Muscle layer of duodenum (tissue), 2 donors: ENCODE data around the gene MMP21.

ENCODE experiments used
- H3K27ac ChIP-seq: one replicate; pipeline ENCODE4 v1.7.0; 2013; ENCODE audit warnings: mild to moderate bottlenecking, low read length
- H3K27me3 ChIP-seq: one replicate; pipeline ENCODE4 v1.7.0; 2013; ENCODE audit warnings: low read depth, mild to moderate bottlenecking, control low read depth, low read length
- H3K36me3 ChIP-seq, 2 donors: one replicate each; pipeline ENCODE4 v1.7.0; 2013; ENCODE audit warnings: low read length in 2 of 2, control low read depth in 1 of 2, mild to moderate bottlenecking in 1 of 2; ENCODE audit not compliant: insufficient read depth in 2 of 2, control insufficient read depth in 1 of 2
- H3K4me1 ChIP-seq, 2 donors: one replicate each; pipeline ENCODE4 v1.7.0; 2013; ENCODE audit warnings: low read length in 2 of 2, mild to moderate bottlenecking in 2 of 2, control low read depth in 1 of 2, moderate library complexity in 1 of 2; ENCODE audit not compliant: insufficient read depth in 2 of 2, control insufficient read depth in 1 of 2
- H3K4me3 ChIP-seq, 2 donors: one replicate each; pipeline ENCODE4 v1.7.0; 2013; ENCODE audit warnings: low read length in 2 of 2, low read depth in 1 of 2, mild to moderate bottlenecking in 1 of 2
- H3K9me3 ChIP-seq, 2 donors: one replicate each; pipeline ENCODE4 v1.7.0; 2013; ENCODE audit warnings: low read length in 2 of 2, control low read depth in 1 of 2, mild to moderate bottlenecking in 1 of 2; ENCODE audit not compliant: control insufficient read depth in 1 of 2
- donor health status: healthy.

Gene MMP21

DNA sequence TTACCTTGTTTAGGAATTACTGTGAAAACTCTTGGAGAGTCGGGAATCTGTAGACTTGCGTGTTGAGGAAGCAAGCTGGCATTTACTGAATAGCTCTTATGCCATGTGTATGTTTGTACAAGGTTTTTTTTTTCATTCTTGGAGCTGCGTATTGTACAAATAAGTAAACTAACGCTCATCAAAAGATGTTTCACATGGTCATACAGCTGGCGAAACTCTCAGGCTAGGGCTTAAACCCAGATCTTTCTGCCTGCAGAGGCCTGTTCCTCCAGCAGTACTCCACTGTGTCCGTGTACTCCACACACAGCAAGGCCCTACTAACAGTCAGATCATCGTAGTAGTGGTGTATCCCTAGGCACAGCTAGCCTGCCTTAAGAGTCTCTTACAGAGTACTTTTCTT lies 48.7 kb downstream of the MMP21 start:
- Histone ChIP-seq H3K27ac (no peak overlapping the region), H3K27me3 (no peaks in the 10 kb centered on the region)

DNA sequence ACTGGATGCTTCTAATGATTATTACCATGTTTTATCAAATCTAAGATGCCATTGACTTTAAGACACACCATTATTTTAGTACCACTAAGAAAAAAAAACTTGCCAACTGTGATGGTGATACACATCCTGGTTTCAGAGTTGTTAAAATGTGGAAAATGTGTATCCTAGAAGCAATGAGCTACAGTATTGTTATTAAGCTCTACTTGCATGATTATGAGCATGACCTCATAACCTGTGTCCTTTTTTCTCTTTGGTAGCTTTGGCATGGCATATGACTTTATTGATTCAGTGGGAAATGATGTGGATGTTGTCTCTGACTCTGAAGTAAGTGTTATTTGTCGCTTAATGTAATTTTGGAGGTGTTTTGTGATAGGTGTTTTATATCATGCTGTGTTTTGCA lies 52.8 kb downstream of the MMP21 start:
- Histone ChIP-seq H3K27ac (no peak overlapping the region), H3K4me1 (peaks cover 4 to 14% of the 10 kb centered on the region in 2 donors), H3K36me3 (peaks cover 53 to 55% of the 10 kb centered on the region in 2 donors), H3K4me3 (no peak overlapping the region), H3K9me3 (no peaks in the 10 kb centered on the region), H3K27me3 (no peaks in the 10 kb centered on the region)

More for the DNA sequence above, 48.7 kb downstream of the MMP21 start:
- Histone ChIP-seq H3K36me3 (peaks cover 81 to 82% of the 10 kb centered on the region in 2 donors), H3K4me1 (peaks cover 0 to 5% of the 10 kb centered on the region in 2 donors), H3K4me3 (no peak overlapping the region), H3K9me3 (no peaks in the 10 kb centered on the region)

DNA sequence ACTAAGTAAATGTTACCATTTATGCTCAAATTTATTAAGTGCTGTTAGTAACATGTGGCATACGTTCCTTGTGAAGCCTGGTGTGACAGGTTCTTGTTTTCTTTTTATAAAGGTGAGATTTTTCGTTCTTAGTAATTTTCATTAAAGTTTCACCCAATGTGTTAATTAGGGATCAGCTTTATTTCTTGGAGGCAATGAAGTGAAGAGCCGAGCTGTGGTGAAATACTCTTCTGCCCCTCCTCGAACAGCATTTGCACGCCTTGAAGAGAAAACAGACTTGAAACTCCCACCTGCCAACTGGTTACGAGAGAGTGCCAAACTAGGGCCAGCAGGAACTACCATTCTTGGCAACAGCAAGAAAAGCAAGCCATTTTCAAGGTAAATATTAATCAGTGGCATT lies 54.6 kb downstream of the MMP21 start:
- H3K27ac ChIP-seq = no peak overlapping the region
- no peak overlapping the region for H3K4me3 ChIP-seq

DNA sequence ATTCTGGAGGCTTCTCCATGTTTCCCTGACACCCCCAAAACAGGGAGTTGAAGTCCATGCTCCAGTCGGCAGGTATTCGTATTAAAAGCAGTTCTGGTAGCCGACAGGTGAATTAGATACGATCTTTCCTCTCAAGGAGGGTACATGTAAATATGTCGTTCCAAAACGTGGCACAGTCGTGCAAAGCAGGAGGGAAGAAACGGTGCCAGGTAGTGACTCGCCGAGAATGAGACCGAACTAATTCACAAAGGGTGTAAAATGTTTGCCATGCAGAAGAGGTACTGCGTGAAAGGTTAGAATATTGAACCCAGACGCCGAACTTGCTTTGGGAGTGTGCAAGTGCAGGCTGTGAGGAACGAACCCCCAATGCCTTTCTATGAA lies 55.6 kb downstream of the MMP21 start:
- Histone ChIP-seq H3K9me3 (no peaks in the 10 kb centered on the region), H3K27ac (peak overlapping the region; percentile 88), H3K4me1 (peaks cover 4 to 14% of the 10 kb centered on the region in 2 donors), H3K27me3 (no peaks in the 10 kb centered on the region), H3K36me3 (peaks cover 29 to 30% of the 10 kb centered on the region in 2 donors), H3K4me3 (peak overlapping the region; percentile 88 to 99)

More for the DNA sequence above, 54.6 kb downstream of the MMP21 start:
- Histone ChIP-seq H3K9me3 (no peaks in the 10 kb centered on the region), H3K4me1 (peaks cover 4 to 14% of the 10 kb centered on the region in 2 donors), H3K36me3 (peaks cover 37% of the 10 kb centered on the region in 2 donors), H3K27me3 (no peaks in the 10 kb centered on the region)

DNA sequence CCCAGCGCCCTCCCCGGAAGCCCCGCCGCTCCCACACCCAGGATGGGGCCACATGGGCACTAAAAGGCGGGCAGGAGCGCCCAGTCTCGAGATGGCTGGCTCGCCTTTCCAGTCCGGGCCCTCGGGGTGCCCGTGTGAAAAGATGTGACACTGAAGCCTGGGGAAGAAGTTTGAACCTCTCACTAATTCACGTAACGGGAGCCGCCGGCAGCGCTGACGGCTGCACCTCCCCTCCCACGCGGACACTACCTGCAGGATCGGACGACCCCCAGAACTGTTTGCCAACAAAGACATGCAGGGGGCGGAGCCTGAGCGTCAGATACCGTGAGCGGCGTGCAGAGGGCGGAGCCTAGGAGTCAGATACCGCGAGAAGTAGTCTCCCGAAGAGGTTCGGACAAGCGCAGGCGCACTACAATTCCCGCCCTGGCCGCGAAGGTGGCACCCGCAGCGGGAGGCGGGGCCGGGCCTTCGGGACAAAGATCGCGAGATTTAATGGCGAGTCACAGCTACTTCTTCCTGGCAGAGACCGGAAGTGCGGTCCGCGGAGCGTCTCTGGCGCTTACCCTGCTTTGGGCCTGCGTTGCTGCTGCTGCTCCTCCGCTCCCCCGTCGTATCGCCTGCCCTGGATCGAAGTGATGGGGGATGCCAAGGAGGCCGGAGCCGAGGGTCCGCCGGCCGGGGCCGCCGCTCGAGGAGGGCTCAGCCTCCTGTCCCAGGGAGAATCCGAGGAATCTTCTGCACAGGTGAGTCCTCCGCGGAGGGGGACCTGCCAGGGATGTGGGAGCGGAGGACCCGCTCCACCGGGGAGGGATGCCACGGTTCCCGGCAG lies 56.2 kb downstream of the MMP21 start, which contains the start of gene EDRF1:
Gene EDRF1 (plus strand): TSS at position 537 of the 829 bp plus-strand sequence. CDS start 99 bp downstream, at position 636.
- H3K4me3 ChIP-seq = peak within 1 kb of the TSS; percentile 88 to 99
- no peaks in the 10 kb centered on the region for H3K27me3 ChIP-seq
- H3K4me1 ChIP-seq = peaks cover 4 to 14% of the 10 kb centered on the region in 2 donors
- H3K36me3 ChIP-seq = peaks cover 23 to 24% of the 10 kb centered on the region in 2 donors
- no peaks in the 10 kb centered on the region for H3K9me3 ChIP-seq
- peak within 1 kb of the TSS; percentile 88 for H3K27ac ChIP-seq
